Stimulated activated naive CD4-positive, alpha-beta T cell (primary cell): ENCODE data around the gene FHIT.
A peak's percentile ranks its signal among the peaks of the same experiment; 100 is the strongest.

Source experiments
- DNase-seq, 6 experiments: peaks; one replicate each; lab custom pipeline; 2025; lab: John Stamatoyannopoulos, UW

The FHIT gene

GRCh38 chr3:60160822-60161748 is 1090.2 kb downstream of the FHIT start:
- DNase-seq = no peak

- no peak for DNase-seq
These were observed 1091.0 kb downstream of the FHIT start for GRCh38 chr3:60160111-60160821.

GRCh38 chr3:60158035-60158434 is 1093.2 kb downstream of the FHIT start:
- no peak for DNase-seq

- DNase-seq = no peak
These were observed 1097.2 kb downstream of the FHIT start for GRCh38 chr3:60154011-60154410.

GRCh38 chr3:60153221-60153999 is 1097.8 kb downstream of the FHIT start:
- DNase-seq = no peak

GRCh38 chr3:60149501-60149900 is 1101.8 kb downstream of the FHIT start:
- DNase-seq = no peak

GRCh38 chr3:60147249-60147950 is 1103.9 kb downstream of the FHIT start:
- DNase-seq = peak in 2 of 6 experiments; percentile 18 to 38

- no peak for DNase-seq
These were observed 1105.1 kb downstream of the FHIT start for GRCh38 chr3:60146121-60146520.

- no peak for DNase-seq
These were observed 1107.2 kb downstream of the FHIT start for GRCh38 chr3:60144071-60144470.

- no peak for DNase-seq
These were observed 1109.2 kb downstream of the FHIT start for GRCh38 chr3:60142009-60142408.

- no peak for DNase-seq
These were observed 1111.1 kb downstream of the FHIT start for GRCh38 chr3:60140160-60140559.

GRCh38 chr3:60136601-60137000 is 1114.7 kb downstream of the FHIT start:
- DNase-seq = no peak

GRCh38 chr3:60135474-60135873 is 1115.8 kb downstream of the FHIT start:
- DNase-seq = no peak

- no peak for DNase-seq
These were observed 1117.7 kb downstream of the FHIT start for GRCh38 chr3:60133269-60134162.

- DNase-seq = no peak
These were observed 1119.6 kb downstream of the FHIT start for GRCh38 chr3:60131618-60132017.

- DNase-seq = no peak
These were observed 1124.5 kb downstream of the FHIT start for GRCh38 chr3:60126511-60127304.

- no peak for DNase-seq
These were observed 1125.6 kb downstream of the FHIT start for GRCh38 chr3:60125686-60126085.

GRCh38 chr3:60120245-60120644 is 1131.0 kb downstream of the FHIT start:
- DNase-seq = no peak

GRCh38 chr3:60114191-60114590 is 1137.1 kb downstream of the FHIT start:
- no peak for DNase-seq

- no peak for DNase-seq
These were observed 1144.0 kb downstream of the FHIT start for GRCh38 chr3:60107275-60107674.
